ENCODE data around the gene ANKH.

The ANKH gene

DNA sequence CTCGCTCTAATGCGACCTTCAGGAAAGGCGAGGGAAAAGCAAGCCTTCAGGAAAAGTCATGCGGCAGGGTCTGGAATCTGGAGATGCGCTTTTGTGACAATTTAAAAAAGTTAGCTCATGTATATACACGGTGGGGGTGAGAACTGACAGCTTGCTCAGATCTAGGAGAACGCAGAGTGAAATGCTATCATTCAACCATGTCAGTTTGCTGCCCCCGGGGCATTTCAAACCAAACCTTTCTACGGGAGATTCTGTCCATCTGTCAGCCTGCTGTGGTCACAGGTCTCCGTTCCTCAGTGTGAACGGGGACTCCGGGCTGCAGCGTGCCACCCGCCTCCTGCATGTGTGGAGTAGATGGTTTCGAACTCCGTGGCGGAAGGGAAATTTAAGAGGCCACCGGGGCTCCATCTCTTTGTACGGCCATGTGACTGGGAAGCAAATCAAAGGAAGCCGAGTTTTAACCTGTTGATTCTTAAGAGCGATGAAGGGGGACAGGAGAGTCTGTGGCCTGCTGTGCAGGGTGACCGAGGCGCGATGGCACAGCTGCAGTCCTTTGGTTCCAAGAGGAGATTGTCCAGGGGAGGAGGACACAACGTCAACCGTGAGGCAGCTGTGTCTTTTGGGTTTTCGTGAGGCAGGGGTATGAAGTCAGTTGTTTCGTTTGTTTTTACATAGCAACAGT lies 161.1 kb downstream of the ANKH start:
- no peak for DNase-seq

DNA sequence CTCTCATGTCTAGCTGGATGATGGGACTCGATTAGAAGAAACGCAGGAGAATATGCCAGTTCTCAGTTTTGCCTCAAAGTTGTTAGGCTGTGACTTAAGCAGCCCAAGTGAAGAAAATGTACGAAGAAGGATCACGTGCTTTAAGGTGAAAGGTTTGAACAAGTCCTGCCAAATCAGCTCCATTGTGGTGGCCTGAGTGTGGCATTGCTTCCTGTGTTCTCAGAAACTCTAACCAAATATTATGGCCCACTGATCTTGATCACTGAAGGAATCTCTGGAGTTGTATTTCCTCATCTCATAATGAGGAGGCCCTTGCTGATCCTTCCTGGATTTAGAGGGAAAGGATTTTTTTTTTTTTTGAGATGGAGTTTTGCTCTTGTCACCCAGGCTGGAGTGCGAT lies 163.0 kb downstream of the ANKH start:
- DNase-seq, result no peak

DNA sequence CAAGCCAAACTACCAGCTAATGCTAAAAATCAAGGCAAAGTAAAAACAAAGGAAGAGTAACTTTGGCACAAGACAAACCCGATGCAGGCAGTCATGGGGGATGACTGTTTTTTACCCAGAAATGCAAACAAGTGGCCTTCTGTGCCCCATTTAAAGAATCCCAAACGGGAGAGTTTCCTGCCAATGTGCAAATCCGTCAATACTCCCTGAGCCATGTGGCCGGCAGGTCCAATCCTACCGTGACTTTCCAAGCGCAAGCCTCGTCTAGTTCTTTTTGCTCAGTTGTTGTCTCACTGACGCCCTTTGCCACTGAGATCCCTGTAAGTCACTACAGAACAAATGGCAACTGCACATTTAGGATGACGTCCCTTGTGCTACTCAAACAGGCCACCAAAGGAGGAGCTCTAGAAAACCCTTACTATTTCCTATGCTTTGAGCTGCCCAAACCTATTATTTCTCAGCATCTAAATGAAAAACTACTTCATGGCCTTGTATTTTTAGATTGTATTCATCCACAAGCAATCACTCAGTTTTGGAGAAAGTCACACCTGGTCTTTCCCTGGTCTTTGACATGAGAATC lies 163.7 kb downstream of the ANKH start:
- DNase-seq, result no peak

DNA sequence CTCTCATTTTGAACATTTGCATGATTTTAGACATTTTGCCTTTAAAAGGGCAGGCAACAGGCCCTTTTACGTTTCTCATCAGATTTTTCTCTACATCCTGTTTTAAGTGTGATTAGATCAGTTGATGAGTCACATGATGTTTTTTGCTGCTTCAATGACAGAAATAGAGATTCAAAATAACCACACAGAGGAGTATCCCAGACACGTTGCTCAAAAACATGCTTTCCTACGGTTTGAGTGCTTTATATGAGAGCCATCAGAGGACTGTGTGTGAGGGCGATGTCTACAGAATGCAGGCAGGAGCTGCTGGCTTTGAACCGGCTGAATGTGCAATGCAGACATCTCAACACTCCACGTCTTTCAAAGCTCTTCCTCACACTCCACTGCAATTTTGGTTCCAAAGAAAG lies 165.0 kb downstream of the ANKH start:
- no peak for DNase-seq

DNA sequence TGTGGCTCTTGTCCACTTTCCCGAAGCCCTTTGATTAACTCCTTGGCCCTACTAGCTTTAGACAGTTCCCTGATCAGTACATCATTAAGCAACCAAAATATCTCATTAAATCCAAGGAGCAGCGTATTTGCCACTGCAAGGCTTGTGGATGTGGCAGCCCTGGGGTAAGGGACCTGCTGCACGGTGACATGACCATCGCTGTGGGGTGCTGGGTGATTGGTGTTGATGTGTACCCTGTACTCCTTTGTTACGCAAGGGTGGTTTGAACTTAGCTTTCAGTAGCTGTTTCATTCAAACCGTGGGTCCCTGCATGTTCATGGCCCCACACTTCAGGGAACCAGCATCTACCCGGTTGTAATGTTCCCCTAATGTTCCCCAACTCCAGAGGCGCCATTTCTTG lies 166.0 kb downstream of the ANKH start:
- DNase-seq, result no peak

DNA sequence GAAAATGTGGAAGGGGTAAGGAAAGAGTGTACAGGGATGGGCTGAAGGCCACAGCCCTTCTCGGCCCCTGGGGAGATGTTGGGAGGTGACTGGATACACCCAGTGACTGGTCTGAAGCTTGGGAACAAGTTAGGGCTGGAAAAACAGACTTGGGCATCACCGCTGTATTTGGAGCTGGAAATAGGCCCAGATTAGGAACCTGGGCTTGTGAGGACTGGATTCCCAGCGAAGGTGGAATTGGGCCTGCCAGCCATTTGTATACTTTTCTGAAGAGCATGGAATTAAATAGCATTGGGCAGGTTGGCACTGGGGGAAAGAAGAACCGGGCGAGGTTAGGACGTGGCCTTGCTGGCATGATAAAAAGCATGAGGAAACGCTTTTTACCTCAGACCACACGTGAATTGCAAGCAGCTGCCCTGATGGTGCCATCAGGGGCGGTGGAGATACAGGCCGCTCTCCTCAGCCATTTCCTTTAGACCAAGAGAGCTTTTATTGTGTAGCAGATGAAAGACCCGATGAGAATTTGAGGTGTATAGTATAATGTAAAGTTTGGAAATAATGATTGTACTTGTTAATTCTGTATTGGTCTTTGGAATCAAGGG lies 169.2 kb downstream of the ANKH start:
- no peak for DNase-seq

DNA sequence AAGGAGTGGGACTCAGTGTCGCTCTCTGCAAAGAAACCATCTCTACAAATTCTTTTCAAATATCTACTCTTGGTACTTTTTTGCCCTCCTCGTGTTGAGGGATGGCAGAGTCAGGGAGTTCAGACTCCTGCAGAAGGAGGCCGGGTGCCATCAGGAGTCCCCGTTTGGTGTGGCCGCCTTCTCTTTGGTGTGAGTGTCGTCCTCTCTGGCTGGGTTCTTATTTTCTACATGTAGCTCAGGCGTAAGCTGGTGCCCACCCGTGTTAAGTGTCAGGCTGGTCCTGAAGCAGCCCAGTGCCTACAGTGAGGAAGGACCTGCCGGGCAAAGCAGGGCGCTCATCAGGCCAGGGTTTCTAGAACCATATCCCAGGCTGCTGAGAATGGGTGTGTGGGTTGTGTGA lies 170.0 kb downstream of the ANKH start:
- no peak for DNase-seq

DNA sequence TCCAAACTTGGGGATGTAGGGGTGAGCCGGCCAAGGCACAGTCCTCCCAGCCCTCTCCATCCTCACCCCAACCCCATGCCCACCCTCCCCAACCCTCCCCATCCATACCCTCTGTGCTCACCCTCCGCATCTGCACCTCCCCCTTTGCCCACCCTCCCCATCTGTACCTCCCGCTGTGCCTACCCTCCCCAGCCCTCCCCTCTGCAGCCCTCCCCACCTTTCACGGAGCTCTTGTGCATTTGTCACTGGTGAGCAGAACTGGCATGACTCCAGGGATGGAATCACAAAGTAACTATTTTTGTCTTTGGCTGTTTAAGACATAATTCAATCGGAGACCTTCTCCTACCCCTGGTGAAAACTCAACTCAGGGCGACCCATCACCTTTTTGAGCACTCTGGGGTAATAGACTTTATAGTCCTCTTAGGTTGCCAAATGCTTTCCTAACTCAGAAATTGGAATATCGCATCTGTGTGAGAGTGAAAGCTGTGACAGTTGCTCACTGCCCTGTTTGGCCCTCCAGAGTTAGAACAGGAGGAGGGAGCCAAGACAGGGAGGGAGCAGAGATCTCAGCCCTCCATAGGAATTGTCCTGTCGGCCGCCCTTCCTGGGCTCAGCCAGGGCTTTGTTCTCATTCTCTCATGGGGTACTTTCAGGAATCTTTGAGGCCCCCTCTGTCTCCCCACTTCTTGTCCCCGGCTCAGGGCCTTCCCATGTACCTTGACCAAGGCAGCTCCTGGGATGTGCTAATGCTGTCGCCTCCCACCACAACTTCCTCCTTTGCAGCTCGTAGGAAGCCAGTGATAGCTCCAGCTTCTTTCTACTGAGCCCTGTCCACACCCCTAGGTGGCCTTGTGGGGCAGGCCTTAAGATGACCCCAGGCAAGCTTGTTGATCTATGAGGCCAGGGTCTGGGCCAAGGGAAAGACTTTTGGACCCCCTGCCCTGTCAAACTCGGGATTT lies 170.8 kb downstream of the ANKH start:
- no peak for DNase-seq

DNA sequence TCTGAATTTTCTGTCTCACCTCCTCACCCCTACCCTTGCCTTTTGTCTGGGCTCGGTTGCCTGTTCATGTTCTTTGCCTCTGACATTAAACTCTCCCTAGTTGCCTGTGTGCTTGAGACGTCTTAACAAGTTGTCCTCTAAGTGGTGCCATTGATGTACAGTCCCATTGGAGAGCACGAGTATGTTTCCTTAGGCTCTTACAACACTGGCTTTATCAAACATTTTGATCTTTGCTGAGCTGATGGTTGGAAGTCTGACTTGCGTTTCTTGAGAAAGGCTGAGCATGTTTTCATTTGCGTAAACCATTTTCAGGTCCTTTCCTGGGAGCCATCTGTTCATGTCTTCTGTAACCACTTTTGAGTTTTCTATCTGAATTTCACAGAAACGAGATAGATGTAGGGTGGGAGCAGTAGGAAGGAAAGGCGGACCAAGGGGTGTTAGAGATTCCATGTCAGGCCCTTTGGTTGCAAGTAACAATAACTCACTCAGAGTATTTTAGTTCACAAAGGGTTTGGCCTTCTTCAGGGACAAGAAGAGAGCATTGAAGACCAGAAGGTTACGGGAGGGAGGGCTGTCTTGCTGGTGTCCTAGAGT lies 171.7 kb downstream of the ANKH start:
- no peak for DNase-seq

DNA sequence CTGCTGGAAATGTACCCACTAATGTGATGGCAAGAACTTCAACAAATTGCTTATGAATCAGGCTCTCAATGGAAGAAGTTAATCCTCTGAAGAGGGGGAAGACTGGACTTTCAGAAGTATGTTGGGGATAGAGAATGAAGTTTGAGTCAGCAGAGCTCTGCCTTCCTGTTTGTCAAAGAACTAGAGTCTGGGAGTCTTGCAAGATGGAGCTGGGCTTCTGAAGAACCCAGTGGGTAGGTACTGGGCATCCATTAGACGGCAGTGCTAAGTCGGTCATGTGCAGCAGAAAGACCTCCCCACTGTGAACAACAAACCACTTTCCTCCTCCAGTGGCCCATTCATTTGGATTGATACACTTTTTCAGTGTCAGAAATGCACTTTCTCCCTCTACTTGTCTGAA lies 172.4 kb downstream of the ANKH start:
- no peak for DNase-seq

DNA sequence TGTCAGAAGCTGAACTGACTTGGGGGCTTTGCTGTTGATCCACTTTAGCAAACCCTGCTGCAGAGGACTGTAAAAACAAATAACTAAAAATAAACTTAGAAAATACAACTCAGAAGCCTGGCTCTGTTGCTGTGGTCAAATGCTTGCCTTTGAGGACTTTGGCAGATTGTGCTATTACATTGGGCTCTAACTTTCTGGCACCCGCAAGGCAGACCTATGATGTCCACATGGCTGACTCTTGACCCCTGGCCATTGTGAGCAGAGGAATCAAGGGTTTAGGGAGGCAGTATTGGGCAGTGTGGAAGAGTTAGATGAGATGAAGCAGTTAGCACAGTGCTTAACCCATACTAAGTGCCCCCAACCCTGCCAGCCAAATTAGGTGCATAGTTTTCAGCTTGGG lies 173.1 kb downstream of the ANKH start:
- no peak for DNase-seq

DNA sequence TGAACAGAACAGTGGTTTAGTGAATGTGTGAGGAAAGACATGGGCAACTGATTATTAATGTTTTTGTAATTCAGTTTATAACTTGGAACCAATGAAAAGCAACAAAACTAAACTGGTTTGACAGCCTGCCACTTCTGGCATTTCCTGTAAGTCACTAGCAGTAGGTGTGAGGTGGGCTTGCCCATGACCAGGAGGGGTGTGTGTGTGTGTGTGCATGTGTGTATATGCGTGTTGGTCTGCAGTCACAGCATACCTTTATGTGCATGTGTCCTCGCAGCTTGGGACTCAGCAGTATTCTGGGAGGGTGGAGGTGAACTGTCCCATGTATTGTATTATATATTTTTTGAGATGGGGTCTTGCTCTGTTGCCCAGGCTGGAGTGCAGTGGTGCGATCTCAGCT lies 174.7 kb downstream of the ANKH start:
- DNase-seq, result no peak

DNA sequence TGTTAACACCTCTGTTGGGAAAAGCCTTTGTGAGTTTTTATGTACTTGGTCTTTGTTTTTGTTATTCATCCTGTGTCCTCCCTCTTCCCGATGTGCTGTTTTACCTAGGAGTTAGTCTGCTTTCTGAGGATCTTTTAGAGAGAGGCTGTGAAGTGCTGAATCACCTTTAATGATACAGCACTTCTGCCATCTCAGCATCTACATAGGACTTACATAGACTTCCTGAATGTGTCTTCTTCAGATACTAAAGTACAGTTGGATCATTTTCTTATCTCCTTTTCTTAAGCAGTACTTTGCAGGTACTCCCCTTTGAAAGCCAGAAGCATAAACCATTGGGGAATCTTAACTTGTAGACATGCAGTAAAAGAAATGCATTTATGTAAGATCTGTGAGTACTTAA lies 175.5 kb downstream of the ANKH start:
- DNase-seq, result no peak

DNA sequence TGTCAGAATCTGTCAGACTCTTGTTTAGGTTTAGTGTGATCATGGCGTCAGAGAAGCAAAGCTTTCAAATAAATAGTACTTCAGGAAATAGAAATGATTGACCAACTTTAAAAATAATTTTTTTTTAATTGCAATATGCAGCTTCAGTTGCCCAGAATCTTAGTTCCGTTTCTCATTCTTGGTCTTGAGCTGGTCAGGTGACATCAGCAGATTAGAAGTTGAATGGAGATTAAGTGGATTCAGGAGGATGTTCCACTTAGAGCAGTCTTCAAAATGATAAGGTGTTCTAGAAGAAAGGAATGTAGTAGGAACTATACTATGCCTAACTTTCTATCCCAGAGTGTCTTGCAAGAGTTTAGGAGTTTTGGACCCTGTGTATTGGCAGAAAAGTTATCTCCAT lies 176.4 kb downstream of the ANKH start:
- no peak for DNase-seq

DNA sequence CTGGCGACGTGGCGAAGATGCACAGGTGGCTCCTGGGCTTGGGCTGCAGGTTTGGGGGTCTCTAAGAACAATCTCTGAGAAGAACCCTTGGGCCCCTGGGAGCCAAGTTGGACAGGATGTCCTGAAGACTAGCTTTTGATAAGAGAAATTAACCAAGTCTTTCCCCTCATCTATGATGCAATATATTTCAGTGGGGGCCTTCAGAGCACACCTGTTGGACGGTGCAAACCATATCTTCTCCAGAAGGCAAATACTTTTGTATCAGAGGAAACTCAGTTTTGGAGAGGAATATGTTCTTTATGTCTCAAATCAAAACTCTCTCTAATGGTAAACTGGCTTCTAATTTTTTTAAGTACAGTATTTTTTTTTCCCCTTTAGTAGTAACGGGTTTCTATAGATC lies 178.5 kb downstream of the ANKH start:
- DNase-seq, result no peak

DNA sequence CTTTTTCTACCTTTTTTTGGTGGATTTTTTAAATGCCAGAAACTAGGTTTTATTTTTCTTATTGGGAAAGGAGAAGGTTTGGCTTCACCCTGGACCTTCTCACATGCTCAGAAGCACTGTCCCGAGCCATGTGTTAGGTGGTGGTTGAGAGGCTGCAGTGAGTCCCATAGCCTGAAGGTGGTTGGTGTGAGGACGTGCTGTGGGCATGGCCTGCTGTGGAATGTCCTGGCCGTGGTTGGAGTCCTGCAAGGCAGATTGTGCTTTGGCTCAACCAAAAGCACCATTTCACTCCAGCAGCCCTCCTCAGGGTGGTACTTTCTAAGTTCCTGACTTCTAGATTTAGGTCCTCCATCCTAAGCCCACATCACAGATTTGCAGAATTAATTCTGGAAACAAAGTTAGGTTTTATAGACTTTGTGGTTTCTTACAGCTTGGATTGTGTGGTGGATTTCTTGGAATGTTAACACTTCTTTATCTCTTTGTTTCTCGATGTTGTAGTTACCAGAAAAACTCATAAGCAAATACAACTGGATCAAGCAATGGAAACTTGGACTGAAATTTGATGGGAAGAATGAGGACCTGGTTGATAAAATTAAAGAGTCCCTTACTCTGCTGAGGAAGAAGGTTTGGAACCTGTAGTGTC lies 184.4 kb downstream of the ANKH start:
- no peak for DNase-seq

DNA sequence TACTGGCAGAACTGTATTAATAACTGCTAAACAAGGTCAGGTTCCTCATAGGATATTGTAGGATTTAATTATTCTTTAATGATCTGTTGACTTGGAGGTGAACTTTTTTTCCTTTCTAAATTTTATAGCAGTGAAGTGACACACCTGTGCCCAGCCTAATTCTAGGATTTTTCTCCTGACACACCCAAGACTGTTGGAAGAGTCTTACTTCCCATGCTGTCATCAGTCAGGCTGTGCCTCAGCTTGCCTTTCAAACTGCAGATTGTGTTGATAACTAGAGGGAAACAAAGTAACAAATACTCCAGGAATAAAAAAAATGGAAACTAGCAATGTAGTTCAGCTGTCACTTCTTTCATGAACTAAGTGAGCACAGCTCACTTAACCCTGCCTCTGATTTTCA lies 185.1 kb downstream of the ANKH start:
- no peak for DNase-seq

DNA sequence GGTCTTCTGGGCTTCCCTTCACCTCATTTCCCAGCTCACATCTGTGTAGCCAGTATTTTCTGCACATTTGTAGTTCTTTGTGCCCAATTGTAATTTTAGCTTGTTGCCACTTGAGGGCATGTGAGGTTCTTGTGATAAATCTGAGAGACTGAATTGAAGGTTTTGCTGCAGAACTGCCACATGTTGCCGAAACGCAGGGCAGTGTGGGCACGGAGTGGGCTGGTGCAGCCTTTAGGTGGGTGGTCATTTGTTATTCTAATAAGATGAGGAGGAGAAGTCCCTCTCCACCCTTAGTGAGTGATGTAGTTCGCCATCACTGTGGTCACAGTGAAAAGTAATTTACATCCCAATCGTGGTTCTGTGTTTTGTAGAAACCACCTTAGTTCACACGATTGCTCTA lies 185.8 kb downstream of the ANKH start:
- DNase-seq, result peak; percentile 40

DNA sequence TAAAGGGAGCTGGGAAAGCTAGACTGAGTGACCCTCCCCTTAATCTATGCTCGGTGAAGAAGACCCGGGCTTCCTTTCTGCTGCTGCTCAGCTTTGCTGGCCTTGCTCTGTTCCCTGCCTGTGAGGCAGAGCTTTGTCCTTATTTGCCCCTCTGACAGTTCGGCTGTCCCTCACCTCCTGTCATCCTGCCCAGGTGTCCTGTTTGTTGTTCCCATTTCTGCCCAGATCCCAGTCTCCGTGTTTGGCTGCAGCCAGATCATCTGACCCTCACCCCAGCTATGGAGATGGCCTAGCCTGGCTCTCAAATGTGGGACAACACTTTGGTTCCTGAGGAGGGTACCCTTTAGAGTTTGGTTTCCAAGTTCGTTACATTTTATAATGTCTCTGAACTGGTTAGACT lies 186.8 kb downstream of the ANKH start:
- no peak for DNase-seq

DNA sequence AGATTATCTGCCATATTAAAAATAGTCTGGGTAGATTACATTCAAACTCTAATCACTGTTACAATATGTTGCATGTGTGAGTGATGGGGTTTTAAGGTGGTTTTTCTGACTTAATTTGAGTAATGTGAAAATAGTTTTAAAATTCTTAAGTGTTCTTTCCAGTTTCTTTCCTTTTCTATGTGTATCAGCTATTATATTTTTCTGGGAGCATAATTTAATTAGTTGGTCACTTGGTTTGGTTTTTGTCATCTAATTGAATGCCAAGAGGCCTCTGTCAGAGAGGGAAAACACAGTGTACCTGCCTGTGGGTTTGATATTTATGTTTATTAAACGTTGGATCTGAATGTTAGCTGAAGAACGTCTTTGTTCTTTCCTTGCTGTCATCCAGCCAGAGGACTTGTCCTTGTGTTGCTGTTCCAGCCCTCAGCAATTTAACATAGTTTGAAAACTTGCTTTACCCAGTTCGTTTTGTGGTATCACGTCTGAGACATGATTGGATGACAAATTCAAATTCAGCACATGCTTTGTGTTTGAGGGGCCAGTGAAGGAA lies 187.6 kb downstream of the ANKH start:
- DNase-seq, result no peak

DNA sequence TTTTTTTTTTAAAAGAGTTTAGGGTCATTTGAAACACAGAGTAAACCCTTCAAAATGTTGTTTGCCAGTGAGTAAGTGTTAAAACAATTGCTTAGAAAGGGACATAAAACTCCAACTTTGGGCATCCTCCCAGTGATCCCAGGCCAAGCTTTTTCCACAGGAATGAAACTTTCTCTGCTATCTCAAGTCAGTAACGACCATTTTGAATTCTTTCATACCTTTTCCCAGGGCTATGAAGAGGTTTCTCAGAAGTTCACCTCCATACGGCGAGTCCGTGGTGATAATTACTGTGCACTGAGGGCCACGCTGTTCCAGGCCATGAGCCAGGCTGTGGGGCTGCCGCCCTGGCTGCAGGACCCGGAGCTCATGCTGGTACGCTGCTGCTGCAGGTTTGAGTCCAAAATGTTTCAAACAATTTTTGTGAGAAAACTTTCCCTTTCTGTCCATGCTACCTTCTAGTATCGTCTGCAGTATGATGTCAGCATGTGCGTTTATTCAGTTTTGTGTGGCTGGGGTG lies 190.3 kb downstream of the ANKH start:
- DNase-seq, result no peak

DNA sequence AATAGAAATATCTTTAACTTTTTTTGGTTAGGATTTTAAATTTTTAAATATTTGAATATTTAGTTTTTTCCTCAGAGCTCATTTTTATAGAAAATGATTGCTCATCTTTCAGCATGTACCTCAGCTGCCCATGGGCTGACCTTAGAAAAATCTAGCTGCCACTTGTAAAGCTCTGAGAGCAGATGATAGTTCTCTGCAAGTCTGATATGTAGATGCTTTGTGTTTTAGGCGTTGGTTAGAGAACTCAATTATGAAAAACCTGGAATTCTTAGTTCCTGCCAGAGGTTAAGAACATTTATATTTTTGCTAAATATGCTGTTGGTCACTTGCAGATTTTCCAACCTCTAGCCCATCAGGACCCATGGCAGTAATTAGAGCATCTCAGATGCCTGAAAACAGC lies 192.0 kb downstream of the ANKH start:
- DNase-seq, result no peak
